Head of caudate nucleus (tissue), 42 donors: ENCODE data around the gene C10orf67.
A peak's percentile ranks its signal among the peaks of the same experiment; 100 is the strongest.
"Not testable (repeated sequence)": the region's sequence is repeated elsewhere in the genome, so short reads cannot be mapped to it uniquely, and the experiment has no call there.

Source experiments
- DNase-seq, 42 donors: peaks; one replicate each; pipeline versions ENCODE4 v3.0.0 to v3.0.0-alpha.2; 2020 to 2021; ENCODE audit warnings: mixed read lengths in 7 of 42
- intact Hi-C: fragments of 100-400 bp; cut with DNase I; formaldehyde crosslinking; loops from one replicate; pipeline ENCODE4 v1.15.0; 2022

Gene C10orf67

DNA sequence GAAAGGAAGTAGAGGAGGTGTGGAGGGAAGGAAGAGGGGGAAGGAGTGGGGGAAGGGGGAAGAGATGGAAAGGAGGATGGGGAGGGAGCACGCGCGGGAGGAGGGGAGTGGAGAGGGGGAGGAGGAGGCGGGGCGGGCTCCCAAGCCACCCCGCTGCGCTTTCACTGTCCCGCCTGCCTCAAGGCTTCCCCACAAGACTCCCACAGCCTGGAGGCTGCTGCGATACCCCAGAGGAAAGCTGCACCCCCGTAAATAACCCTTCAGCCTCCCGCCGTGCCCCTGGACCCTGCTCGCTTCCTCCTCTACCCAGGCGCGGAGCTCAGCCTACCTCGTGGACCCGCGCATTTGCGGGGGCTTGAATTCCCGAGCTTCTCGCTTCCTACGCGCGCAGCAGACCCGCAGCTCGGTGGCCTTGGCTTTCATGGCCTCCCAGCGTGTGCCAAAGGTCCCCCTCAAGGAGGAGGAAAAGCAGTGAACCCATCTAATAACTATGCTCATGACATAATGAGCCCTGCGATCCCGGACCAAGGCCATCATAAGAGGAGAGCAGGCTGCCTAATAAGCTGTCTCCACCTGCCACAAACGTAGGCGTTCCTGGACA lies at the start of gene C10orf67:
Gene C10orf67 (minus strand): TSS at position 557 of the 601 bp plus-strand sequence. CDS start 23 bp downstream, at position 534.
- DNase-seq = peak; percentile 12 to 85 (median 68)
- intact Hi-C loops = loop anchor here (2.0 kb wide), 1 partner anchor 94 kb away; the partner anchor contains the start of gene OTUD1

- DNase-seq = no peak
- intact Hi-C loops = no loop called here
Measured at GRCh38 chr10:23391821-23392220, 47.2 kb upstream of the C10orf67 start.

GRCh38 chr10:23390809-23391208 lies 46.2 kb upstream of the C10orf67 start:
- intact Hi-C loops = no loop called here
- no peak for DNase-seq

- DNase-seq, intact Hi-C loops: not testable (repeated sequence)
Measured at GRCh38 chr10:23390408-23390807, 45.8 kb upstream of the C10orf67 start.

DNA sequence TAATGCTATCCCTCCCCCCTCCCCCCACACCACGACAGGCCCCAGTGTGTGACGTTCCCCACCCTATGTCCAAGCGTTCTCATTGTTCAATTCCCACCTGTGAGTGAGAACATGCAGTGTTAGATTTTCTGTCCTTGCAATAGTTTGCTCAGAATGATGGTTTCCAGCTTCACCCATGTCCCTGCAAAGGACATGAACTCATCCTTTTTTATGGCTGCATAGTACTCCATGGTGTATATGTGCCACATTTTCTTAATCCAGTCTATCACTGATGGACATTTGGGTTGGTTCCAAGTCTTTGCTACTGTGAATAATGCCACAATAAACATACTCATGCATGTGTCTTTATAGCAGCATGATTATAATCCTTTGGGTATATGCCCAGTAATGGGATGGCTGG lies 42.9 kb upstream of the C10orf67 start:
- intact Hi-C loops, DNase-seq: not testable (repeated sequence)

GRCh38 chr10:23386052-23386451 lies 41.5 kb upstream of the C10orf67 start:
- no peak for DNase-seq
- intact Hi-C loops = no loop called here

GRCh38 chr10:23384364-23384763 lies 39.8 kb upstream of the C10orf67 start:
- DNase-seq = no peak
- intact Hi-C loops = no loop called here

DNA sequence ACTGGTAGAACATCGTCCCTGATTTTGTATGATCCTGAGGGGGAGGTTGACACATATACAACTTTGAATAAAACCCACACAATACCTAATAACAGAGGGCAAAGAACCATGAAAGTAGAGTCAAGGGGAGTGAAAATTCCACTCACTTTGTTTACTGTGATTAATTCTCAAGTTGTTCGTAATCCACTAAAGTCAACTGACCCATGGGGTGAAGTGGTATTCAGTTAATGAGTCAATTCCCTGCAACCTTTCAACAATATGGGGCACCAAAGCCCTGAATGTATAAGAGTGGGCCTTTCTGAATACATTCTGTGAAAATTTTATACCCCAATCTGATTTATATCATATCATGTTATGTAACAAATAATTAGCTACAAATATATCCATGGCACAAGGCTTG lies 39.0 kb upstream of the C10orf67 start:
- intact Hi-C loops = no loop called here
- no peak for DNase-seq

GRCh38 chr10:23381298-23382040 lies 36.9 kb upstream of the C10orf67 start:
- intact Hi-C loops = no loop called here
- no peak for DNase-seq

- intact Hi-C loops = no loop called here
Measured at GRCh38 chr10:23379686-23380085, 35.1 kb upstream of the C10orf67 start.

DNA sequence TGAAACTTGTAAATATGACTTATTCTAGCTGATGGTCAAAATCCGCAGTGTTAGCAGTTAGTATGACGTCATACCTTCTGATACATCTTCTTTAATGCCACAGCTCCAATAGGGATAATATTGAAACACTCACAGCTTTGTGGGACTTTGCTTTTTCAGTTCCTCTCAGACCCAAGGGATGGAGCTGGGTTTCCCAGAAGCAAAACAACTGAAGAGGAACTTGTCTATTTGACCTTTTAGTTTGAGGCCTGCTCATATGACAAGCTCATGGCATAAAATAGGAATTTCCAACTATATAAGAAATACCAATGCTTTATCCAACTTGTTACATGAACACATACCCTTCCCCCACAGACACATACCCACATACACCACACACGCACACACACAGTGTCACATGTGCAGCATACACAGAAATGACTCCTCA lies 31.6 kb upstream of the C10orf67 start:
- intact Hi-C loops = no loop called here
- peak in 1 of 42 donors; percentile 3 for DNase-seq

More at GRCh38 chr10:23379686-23380085, 35.1 kb upstream of the C10orf67 start:
- no peak for DNase-seq

DNA sequence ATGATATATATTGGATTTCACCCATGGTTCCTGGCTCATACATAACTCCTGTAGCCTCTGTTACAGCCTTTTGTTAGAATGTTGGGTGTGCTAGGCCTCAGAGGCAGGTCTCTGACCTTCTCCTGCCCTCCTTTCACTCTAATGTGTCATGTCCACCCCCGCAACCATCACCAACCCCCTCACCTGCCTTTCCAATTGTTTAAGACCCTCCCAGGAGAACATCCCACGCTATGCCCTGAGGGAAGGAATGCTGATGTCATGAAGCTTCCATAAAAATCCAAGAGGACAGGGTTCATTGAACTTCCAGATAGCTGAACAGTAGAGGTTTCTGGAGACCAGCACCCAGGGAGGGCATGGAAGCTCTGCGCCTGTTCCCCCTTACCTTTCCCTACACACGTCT lies 30.8 kb upstream of the C10orf67 start:
- intact Hi-C loops = no loop called here
- DNase-seq = peak in 40 of 42 donors; percentile 12 to 83 (median 46)

GRCh38 chr10:23373156-23373555 lies 28.6 kb upstream of the C10orf67 start:
- DNase-seq = no peak
- intact Hi-C loops = no loop called here

GRCh38 chr10:23371073-23371472 lies 26.5 kb upstream of the C10orf67 start:
- intact Hi-C loops = no loop called here
- DNase-seq = no peak

GRCh38 chr10:23370106-23370505 lies 25.5 kb upstream of the C10orf67 start:
- no peak for DNase-seq
- intact Hi-C loops = no loop called here

DNA sequence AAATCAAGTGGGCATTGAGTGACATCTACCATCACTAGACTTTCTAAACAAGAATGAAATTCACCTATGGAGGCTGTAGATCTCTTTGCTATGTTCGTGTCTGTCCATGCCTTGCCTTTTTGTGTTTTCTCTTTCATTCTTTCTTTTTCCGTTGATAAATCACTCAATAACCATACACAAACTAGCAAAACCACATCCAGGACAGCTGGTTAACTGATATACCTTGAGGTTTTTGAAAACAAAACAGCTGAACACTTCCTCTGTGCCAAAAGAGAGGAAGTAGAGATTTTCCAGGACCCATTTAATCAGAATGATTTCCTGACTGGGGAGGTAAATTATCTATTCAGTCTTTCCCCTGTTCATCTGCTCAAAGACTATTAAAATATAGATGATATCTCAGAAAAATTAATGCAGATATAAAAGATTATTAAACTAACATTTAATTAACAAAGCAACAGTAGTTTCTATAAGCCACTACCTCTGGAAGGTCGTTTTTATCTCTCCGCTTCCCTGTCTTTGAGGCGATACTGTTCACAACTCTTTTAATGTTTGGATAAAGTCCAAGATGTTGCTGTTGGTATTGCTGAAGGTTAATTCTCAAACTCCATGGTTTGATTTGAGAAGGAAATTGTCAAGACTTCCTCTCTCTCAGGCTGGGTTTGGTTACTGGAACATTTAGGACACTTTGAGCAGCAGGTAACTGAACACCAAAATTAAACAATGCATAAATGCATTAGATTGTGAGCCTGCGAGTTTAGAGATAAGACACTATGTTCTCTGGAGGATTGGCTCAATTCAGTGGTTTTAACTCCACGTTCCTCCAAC lies 24.4 kb upstream of the C10orf67 start:
- no peak for DNase-seq
- intact Hi-C loops = no loop called here

DNA sequence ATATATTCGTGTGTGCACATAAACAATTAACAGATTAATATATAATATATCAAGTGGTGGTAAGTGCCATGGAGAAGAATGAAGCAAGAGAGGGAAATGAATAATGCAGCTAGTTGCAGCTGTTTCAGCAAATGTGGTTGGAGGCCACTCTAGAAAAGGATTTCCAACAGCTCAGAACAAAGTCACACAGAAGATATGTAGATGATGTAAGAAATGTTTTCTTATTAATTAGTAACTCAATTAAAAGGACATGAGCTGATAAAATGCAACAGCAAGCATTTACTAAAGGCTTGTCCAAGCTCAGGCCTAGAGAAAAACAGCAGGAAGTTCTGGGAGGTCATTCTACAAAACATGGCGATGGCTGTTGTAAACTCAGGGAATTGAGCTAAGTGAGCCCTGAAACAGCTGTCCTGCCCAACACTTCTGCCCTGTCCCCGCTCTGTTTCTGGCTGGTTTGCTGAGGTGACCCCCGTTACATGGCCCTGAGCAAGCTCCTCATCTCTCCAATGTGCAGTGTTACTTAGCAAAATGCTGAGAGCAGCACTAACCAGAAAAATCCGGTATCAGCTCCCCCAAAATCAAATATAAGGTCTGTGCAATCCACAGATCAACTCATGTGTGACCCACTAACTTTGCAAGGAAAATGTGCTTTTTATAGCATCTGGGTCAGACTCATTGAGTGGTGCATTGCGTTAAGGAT lies 23.4 kb upstream of the C10orf67 start:
- intact Hi-C loops = no loop called here
- DNase-seq = no peak

DNA sequence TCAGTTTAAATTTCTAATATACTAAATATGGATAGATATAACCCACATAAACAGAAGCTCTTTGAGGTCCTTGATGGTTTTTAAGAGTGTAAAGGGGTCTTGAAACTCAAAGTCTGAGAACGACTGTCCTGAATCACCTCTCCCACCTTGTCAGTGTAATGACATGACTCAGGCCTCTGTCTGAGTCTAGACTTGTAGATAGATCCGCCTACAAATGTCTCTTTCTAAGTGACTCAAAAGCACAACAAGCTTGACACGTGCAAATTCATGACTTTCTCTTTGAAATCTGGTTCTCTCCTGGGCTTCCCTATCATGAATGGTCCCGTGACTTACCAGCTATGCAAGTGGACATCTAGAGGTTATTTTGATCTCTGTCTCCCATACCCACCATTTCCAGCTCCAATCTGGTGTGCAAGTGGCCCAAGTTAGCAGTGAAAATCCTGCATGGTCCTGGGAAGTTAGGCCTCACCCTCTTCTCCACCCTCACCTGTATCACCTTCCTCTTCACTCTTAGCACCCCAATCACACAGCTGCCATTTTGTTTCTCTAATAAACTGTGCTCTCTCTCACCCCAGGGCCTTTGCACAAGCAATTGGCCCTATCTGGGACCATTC lies 20.9 kb upstream of the C10orf67 start:
- intact Hi-C loops = not testable (repeated sequence)

GRCh38 chr10:23364378-23364777 lies 19.8 kb upstream of the C10orf67 start:
- no peak for DNase-seq
- intact Hi-C loops = no loop called here

More for the DNA sequence above, 20.9 kb upstream of the C10orf67 start:
- peak in 1 of 42 donors; percentile 26 for DNase-seq
